GM15510 (cell line): ENCODE data around the gene COL21A1.

Experiments
- POLR2A ChIP-seq: IDR thresholded peaks from 3 replicates; pipeline ENCODE4 v1.6.1; 2011; ENCODE audit warnings: borderline replicate concordance; ENCODE audit not compliant: insufficient read length; ENCODE audit errors: extremely low read depth

Gene COL21A1

DNA sequence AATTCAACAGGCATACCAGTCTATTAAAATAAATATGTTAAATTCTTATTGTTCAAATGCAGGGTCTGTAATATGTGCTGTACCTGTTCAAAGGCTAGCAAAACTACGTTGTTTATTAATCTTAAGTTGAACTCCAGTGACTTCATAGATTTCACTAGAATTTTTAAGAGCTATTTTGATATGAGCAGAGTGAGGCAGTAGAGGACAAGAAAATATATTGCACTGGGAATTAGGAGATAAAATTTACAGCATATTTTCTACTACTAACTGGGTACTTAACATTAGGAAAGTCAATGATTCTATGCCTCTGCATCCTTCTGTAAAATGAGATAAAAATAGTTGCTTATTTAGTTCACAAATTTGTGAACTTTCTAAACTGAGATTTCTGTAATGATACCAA, 209.8 kb downstream of the COL21A1 start:
- no peak for TF ChIP-seq POLR2A

DNA sequence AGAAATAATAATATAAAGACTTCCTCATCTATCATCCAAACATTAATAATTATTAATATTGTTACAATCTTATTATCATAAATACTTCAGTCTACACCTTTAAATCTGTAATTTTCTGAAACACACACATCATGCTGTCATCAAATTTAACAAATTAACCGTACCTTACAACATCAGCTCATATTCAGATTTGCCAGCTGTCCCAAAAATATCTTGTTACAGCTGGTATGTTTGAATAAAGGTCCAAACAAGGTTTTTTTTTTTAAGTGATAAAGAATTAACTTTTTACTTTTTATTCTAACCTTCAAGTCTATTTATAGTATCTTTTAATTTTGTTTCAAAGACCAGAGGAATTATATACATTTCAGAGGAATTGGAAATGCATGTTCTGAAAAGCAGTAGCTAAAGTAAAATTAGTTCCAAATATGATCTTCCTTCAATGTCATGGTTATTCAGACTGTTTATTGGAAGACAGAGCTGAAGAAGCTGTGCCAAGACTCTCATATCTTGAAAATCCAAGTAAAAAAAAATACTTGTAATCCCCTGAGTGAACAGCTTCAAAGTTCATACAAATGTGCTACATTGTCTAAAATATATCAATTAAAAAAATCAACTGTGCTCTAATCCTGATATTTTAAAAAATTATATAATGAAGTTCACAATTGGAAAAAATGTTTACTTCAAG, 210.3 kb downstream of the COL21A1 start:
- no peak for TF ChIP-seq POLR2A

DNA sequence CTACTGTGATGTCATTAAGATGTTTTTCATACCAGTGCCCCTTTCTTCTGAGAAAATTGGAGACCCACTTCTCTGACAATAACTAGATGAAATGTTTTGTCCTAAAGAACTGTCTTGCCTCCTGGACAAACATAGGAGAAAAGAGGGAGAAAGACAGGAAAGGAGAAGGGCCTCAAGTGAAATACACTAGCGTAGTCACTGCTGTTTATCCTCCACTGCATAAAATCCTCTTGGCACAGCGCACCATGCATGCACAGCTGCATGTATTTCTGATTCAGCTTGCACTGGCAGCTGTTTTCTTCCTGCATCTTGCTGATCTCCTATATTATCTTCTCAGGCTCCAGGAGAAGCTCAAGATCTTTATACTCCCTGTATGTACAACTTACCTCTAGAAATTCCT, 214.0 kb downstream of the COL21A1 start:
- no peak for TF ChIP-seq POLR2A

DNA sequence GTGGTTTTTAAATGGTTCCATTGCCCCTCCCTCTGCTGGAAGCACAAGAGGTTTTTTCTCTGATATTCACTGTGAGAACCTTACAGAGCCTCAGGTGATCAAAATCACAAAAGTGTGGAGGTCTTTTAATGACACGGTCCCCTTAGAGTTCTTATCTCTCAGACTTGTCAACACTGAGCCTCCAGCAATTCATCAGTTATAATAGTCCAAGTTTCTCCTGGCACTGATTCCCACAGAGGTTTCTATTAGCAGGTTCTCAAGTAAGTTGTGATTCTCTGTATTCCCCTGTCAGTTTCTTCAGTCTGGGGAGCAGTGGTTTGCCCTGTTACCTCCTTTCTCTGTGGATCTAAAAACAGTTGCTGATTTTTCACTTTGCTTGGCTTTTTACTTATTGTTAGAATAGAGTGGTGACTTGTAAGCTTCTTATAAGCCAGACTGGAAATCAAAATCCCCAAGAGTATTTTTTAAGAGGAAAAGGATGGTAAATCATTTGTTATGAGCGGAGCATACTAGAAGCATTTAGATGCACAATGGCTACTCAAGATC, 214.6 kb downstream of the COL21A1 start:
- no peak for TF ChIP-seq POLR2A

DNA sequence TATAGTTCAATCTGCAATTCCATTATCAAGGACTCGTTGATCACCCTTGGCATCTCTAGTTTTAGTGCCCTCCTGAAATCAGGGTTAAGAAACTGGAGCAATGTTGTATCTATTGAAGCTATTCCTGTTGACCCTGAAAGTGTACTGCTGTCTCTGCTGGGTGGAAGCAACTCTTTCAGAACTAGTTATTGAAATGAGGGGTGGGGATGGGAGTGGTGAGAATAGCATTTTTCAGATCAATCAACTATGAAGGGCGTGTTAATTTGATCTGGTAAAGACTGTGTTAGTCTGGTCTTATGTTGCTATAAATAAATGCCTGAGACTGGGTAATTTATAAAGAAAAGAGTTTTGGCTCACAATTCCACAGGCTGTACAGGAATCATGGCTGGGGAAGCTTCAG, 219.5 kb downstream of the COL21A1 start:
- TF ChIP-seq POLR2A, result no peak

DNA sequence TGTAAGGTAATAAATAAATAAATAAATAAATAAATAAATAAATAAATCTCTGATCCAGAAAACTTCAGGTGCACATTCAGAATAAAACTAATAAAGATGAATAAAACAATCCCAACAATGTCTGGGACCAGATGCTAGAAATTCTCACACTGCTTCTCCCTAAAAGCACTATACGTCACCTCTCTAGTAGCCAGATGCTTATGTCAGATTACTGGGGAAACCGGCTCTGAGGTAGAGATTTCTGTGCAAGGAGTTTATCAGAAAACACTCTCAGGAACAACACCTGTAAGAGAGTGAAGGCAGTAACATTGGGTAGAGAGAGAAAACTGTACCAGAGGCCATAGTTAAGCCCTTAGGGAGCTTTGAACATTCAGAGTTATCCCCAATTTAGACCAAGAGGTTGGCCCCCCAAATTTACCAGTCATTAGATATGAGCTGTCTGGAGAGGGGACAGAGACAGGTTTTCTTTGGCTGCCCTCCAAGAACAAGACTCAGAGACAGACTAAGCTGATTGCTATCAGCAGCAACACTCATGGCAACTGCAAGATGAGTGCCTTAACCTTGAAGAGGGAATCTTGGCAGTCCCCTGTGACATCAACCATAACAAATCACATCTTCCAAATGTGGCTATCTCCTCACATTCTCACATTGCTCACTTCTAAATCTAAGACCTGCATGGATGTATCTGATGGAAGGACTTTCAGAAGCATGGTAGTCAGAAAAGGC, 220.8 kb downstream of the COL21A1 start:
- TF ChIP-seq POLR2A, result no peak

DNA sequence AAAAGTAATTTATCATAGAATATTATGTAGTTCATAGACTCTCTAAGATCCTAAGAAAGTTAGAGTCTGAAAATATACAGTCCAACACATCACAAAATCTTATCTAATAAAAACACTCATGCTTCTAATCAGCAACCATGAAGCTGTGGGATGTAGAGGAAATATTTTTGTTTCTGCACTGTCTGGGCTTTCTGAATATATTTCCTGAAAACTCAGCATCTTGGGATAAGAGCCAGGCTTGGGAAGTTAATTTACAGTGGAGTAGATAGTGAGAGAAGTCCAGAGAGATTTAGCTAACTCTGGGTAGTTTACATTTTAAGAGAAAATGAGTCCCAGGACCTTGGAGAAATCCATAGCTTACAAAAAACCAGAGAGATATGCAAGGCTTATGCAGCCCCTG, 221.6 kb downstream of the COL21A1 start:
- TF ChIP-seq POLR2A, result no peak

DNA sequence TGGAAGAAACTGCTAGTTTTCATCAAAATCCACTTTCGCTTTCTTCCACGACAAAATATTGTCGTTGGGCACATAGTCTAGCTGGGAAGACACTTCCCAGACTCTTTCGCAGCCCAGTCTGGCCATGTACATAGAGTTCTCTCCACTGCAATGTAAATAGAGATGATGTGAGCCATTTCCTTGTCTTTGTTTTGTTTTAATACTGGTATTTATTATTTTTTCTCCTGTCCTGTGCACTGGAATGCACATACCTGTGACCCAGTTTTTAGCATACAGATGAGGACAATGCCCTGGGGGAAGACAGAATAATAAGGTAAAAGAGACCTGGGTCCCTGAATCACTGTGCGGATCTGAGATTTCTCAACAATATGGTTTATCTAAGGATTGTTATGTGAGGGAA, 222.4 kb downstream of the COL21A1 start:
- no peak for TF ChIP-seq POLR2A

DNA sequence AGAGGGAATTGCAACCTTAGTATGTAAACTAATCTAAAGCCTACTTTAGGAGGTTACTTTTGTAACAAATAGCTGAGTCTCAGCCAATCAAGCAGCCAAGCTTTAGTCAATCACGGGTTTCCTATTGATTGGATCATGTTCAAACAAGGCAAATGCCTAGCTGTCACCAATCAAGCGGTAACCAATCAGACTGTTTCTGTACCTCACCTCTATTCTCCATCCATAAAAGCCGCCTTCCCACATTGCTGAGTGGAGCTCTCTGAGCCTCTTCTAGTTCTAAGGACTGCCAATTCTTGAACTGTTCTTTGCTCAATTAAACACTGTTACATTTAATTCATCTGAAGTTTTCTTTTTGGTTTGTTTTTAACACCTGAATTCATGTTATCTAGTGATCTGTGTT, 223.6 kb downstream of the COL21A1 start:
- TF ChIP-seq POLR2A, result no peak

DNA sequence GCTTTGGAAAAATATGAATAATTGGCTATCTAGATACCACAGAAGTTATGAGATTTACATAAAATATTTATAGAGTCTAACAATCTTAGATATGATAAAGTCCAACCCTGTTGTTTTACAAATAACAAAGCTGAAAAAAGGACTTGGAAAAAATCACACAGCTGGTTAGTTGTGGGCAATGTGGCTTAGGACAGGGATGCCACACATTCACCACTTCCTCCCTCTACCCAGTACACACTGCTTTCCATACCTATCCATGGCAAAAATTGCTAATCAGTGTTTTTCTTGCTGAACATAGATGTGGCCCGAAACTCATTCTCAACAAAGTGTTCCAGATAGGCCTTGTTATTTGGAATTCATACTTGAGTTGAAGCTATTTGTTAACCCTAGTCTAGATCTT, 224.7 kb downstream of the COL21A1 start:
- no peak for TF ChIP-seq POLR2A

DNA sequence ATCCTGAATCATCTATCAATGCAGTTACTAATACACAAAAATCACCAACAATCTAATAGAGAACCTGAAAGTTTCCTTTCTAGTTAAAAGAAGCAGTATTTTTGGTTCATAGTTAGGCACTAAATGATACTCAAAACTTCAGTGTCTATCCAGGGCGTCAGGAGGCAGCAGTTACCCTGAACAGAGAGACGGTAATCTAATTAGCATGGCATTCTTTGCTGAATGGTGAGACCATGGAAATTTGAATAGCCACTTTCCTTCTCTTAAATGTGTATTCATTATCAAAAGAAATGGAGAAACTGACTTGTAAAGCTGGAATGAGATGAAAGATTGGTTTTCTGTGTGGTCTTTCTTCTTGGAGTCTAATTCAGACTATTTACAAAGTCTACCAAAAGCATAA, 225.4 kb downstream of the COL21A1 start:
- no peak for TF ChIP-seq POLR2A

DNA sequence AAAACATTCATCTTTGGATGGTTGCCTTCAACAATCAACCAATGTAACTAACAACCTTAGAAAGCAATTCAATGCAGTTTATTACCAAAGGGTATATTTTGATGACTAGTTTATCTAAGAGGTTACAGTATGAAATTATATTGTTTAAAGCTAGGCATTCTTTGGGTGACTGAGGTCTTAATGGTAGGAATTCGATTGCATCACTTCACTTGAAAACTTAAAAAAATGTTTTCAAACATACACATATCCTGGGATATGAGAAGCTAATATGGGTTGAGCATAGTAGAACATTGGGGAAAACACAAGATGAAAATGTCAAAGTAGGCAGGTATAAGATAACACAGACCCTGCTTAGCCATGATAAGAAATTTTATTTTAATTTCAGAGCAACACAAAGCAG, 227.4 kb downstream of the COL21A1 start:
- TF ChIP-seq POLR2A, result no peak

DNA sequence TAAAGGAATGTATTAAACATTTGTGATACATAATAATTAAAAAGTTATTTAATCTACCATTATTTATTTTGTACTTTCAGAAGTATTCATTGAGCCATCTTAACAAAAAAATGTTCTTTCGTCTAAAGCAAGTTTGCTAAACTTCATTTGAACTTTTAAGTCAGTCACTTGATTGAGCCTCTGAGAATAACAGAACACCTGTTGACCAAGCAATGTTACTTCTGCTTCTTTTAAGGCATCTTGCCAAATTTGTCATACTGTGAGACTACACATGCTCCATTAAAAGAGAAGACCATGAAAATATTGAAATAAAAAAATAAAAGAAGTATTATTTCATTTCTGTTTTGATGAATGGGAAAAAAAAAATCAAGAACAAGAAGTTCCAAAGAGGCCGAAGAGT, 230.2 kb downstream of the COL21A1 start:
- TF ChIP-seq POLR2A, result no peak

DNA sequence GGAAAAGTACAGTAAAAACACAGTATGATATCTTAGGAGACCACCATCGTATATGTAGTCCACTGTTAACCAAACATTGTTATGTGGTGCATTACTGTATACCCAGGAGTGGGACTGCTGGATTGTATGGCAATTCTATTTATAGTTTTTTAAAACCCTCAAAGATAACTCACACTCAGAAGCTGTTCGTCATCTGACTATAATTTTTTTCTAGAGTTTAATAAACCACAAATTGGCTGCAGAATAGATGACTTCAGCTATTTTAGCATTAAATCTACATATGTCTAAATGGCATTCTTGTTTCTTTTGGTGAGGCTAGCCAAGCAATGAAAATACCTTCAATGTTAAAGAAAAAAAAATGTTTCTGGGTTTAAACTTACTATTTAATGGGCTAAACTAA, 237.7 kb downstream of the COL21A1 start:
- no peak for TF ChIP-seq POLR2A
